NCI-H526 (cell line): Measurements from ENCODE around the gene KCNE2.
A peak's percentile ranks its signal among the peaks of the same experiment; 100 is the strongest.
"Not testable (repeated sequence)": the region's sequence is repeated elsewhere in the genome, so short reads cannot be mapped to it uniquely, and the experiment has no call there.

Experiments
- DNase-seq, 2 experiments: peaks; one replicate each; lab custom pipeline; 2025; lab: John Stamatoyannopoulos, UW

KCNE2 gene

DNA sequence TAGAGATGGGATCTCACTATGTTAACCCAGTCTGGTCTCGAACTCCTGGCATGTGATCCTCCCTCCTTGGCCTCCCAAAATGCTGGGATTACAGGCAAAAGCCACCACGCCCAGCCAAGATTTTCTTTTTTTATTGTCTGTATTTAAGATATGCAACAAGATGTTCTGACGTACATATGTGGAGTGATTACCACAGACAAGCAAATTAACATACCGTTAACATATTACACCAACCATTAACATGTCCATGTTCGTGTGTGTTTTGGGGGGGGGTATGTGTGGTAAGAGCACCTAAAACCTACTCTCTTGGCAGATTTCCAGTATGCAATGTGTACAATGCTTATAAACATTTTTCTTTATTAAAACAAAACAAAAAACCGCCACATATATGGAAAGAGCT, 10.6 kb upstream of the KCNE2 start:
- no peak for DNase-seq

DNA sequence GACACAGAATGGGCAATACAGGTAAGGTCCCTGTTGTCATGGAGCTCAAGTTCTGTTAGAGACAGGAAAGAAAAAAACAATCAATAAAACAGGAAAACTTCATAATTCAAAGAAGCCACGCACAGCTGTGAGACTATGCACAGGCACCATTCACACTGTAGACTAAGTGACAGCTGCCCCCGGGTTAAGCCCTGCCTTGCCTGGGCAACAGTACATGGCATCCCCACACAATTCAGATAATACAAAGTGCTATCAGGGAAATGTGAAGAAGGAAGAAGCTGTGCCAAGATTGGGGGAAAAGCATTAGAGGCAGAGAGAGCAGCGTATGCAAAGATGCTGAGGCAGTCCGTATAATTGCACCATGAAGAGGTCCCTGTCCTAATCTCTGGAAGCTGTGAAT, 9.0 kb upstream of the KCNE2 start:
- DNase-seq, result no peak

DNA sequence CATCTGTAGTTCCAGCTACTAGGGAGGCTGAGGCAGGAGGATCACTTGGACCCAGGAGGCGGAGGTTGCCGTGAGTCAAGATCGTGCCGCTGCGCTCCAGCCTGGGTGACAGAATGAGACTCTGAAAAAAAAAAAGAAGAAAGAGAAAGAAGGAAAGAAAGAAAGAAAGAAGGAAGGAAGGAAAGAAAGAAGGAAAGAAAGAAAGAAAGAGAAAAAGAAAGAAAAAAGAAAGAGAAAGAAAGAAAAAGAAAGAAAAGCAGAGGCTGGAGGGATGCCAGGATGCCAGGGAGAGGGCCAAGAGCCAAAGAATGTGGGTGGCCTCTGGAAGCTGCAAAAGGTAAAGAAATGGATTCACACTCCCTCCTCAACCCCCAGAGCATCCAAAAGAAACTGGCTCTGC, 8.2 kb upstream of the KCNE2 start:
- DNase-seq, result no peak

DNA sequence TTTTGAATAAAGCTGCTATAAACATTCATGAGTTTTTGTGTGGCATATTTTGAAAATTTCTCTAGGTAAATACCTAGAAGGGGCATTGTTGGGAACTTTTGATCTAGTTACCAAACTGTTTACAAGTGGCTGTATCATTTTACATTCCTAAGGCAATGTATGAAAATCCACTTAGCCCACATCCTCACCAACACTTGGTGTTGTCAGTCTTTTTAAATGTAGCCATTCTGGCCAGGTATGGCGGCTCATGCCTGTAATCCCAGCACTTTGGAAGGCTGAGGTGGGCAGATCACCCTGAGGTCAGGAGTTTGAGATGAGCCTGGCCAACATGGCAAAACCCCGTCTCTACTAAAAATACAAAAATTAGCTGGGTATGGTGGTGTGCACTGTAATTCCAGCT, 5.9 kb upstream of the KCNE2 start:
- DNase-seq, result no peak

DNA sequence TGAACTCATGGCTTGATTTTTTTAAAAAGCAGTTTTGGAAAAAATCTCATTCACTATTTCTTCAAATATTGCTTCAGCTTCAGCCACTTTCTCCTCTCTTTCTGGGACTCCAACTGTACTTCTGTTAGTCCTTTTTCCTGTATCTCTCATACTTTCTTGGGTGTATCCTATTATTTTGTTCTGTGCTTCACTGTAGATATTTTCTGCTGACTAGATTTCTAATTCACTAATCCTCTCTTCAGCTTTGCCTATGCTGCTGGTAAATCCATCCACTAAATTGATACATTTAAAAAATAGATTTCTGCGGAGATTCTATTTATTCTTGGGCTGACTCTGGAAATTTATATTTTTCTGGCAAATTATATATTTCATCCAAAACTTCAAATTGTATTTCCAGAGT, 4.9 kb upstream of the KCNE2 start:
- no peak for DNase-seq

DNA sequence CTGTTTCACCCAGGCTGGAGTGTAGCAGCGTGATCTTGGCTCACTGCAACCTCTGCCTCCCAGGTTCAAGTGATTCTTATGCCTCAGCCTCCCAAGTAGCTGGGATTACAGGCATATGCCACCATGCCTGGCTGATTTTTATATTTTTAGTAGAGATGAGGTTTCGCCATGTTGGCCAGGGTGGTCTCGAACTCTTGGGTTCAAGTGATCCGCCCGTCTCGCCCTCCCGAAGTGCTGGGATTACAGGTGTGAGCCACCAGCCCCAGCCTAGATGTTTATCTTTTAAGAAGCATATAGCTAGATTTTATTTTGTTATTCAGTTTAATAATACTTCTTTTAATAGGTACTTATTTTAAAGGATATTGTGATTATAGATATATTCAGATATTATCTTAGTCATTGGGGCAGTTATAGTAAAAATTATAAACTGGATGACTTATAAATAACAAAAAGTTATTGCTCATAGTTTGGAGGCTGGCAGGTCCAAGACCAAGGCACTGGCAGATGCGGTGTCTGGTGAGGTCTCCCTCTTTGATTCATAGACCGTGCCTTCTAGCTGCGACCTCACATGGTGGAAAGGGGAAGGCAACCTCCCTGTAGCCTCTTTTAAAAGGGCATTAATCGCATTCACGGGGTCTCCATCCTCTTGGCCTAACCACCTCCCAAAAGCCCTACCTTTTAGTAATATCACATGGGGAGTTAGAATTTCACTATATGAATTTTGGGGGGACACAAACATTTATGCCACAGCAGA, 3.1 kb upstream of the KCNE2 start:
- no peak for DNase-seq

DNA sequence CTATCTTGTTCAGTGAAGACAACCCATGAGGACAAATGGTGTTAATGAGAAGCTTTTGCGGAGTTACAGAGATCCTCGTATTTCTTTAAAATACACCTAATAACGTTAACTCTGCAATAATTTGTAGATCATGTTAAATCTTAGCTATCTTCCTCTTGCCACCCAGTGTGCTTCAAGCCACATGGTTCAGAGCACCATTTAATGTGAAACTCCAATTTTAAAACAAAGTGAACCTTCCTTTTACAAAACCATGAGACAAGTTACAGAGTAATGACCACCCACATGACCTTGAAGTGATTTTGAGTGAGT, 1.7 kb upstream of the KCNE2 start:
- DNase-seq, result no peak

DNA sequence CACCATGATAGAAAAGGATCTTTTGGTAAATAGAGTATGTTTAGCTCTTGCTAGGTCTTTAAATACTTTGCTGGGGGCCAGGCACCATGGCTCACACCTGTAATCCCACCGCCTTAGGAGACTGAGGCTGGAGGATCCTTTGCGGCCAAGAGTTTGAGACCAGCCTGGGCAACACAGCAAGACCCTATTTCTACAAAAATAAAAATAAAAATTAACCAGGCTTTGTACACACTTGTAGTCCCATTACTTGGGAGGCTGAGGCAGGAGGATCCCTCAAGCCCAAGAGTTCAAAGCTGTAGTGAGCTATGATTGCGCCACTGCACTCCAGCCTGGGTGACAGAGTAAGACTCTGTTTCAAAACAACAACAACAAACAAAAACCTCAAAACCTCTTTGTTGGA, 1.1 kb upstream of the KCNE2 start:
- no peak for DNase-seq

DNA sequence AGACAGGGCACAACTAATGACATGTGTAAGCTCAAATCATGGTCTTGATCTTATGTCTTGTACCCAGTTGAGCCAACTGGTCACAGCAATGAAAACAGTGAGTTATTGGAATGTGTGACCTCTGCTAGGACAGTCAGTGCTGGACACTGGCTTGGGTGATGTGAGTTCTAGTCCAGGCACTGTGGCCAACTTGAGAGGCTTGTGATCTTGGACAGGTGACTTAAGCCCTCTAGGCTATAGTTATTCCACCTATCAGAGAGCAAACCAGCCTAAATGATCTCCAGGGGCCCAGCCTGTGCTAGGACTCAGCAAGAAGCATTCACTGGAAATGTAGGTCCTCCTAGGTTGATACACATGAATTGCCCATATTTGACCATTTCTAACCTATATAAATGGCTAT, 1.1 kb downstream of the KCNE2 start:
- DNase-seq, result no peak

DNA sequence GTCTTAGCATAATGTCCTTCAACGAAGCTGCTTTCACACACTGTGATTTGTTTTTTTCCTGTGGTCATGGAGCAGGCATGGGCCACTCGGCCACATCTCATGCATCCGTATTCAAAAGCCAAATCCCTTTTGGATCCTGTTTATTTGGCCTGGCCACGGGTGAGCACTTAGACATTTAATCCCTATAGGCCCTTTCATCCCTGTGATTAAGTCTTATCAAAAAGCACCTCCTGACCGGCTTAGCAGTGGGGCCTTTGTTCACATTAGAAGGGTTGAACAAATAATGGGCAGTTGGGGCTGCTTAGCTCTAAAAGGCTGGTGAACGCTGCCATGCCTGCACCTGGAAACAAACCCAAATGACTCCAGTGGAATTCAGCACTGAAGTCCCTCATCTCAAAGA, 2.0 kb downstream of the KCNE2 start:
- DNase-seq, result no peak

DNA sequence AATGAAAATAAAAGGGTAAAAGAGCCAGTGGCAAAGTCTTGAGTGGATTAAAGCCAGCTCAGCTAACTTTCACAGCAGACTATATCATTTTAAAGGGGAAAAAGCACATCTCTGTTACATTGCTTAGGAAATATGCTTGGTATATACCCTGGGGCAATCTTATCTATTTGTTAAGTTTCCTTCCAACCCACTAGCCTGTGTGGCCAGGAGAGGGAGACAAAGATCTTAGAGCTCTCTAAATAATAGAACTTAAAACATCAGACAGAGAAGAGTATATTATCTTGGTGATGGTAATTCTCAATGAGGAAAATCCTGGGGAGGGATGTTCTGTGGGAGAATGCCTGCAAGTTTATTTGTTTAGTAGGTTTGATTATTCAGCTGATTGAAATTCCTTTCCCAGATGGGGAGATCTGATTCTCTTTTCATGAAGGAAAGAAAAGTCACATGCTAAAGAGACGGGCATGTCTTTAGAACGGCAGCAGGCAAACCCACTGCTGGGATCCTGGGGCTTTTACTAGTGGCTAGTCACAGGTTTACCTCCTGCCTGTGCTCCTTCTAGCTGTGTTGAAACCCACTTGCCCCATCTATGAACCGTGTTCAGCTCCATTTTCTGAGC, 3.6 kb downstream of the KCNE2 start:
- peak; percentile 58 to 73 for DNase-seq

DNA sequence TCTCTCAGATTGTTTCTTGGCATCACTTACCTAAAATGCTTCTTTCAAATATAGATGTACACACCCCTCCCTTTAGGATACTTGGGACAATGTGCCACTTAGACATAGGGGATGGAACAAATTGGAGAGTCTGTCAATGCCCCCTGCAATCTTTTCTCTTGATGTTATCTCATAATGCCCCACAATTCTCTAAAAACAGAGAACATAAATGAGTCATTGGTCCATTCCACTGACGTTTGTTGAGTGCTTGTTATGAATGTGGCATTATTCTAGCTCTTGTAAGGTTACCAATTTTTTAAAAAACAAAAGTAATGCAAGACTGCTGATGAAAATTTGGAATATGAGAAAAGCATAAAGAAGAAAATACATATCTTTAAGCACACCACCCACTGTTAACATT, 5.9 kb downstream of the KCNE2 start:
- DNase-seq, result no peak

DNA sequence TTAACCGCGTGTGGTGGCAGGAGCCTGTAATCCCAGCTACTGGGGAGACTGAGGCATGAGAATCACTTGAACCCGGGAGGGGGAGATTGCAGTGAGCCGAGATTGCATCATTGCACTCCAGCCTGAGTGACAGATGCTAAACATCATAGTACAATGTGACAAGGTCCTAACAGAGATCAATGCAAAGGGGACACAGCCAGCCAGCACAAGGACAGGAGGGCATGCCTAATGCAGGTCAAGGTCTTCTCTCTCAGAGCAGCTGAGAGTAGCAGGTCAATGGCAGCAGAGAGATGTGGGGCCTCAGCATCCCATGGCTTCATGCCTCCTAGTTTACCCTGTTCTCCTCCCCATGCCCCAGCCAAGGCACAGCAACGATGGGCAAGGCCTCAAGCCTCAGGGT, 8.5 kb downstream of the KCNE2 start:
- DNase-seq, result no peak

DNA sequence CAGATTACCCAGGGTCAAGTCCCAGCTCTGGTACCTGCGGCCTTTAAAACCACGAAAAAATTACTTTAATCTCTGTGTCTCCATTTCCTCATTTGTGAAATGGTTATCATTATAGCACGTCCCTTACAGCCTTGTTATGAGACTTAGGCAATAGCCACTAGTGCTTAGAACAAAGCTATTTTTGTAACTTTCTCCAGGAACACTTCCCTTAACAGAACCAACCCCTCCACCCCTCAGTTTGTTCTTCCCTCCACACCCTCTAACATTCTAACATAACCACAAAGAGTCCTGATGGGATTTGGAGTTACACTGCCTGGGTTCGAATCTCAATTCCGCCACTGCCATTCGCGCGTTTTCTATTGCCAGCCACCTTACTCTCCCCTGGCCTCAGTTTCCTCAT, 10.7 kb downstream of the KCNE2 start:
- not testable (repeated sequence) for DNase-seq

DNA sequence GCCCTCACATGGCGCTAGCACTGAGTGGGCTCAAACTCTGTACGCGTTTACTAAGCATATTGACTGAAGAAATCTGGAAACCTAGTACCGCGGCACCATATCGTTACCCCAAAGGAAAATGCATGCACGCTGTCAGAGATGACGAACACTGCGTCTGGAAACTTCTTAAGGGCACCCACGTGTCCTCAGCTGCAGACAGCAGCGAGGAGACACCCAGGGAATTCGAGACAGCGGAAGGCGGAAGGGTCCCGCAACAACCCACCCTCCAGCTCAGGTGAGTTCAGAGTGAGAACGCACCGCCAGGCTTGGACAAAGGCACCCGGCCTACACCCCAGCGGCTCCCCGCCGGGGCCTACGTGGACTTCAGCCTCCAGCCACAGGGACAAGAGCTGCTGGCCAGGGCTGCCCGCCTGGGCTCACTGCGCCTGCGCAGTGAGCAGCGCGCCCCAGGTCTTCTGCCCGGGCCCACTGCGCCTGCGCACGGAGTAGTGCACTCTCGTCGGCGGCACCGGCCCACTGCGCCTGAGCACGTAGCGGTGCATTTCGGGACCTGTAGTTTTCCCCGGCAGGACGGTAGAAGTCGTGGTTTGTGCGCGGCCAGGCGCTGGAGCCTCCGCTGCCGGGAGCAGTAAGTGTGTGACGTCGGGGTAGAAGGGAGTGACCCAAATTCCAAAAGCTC, 11.3 kb downstream of the KCNE2 start, which contains the start of gene SMIM11:
TSS of gene SMIM11 (plus strand) at position 568 of the 679 bp plus-strand sequence. CDS start 3,998 bp downstream, outside the sequence.
- DNase-seq, result not testable (repeated sequence)

DNA sequence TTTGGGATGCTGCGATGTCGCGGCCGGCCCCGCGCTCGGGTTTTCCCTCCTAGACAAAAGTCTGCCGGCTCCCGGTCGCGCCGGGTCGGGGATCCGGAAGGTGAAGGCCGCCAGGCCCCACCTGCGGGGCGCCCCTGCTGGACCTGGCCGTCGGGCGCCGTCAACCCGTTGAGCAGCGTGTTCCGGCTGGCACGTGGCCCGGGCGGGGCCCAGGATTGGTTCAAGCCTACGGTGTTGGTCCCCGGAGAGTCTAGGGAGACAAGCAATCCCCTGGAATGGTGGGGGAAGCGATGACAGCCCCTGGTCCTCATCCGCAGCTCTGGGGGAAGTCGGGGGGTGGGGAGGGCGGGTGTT, 11.8 kb downstream of the KCNE2 start:
- not testable (repeated sequence) for DNase-seq

DNA sequence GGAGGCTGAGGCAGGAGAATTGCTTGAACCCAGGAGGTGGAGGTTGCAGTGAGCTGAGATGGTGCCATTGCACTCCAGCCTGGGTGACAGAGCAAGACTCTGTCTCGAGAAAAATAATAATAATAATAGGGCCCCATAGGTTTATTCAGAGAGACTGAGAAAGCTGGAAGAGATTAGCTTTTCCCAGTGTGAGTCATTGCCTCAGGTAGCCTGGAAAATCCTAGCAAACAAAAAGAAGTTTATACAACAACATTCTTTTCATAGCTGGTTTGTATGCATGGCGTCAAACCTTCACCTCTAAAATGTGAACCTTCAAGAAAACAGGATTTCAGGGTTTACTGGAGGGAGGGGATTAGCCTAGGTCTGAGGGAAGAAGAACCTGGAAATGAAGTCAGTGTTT, 19.3 kb downstream of the KCNE2 start:
- DNase-seq, result not testable (repeated sequence)

DNA sequence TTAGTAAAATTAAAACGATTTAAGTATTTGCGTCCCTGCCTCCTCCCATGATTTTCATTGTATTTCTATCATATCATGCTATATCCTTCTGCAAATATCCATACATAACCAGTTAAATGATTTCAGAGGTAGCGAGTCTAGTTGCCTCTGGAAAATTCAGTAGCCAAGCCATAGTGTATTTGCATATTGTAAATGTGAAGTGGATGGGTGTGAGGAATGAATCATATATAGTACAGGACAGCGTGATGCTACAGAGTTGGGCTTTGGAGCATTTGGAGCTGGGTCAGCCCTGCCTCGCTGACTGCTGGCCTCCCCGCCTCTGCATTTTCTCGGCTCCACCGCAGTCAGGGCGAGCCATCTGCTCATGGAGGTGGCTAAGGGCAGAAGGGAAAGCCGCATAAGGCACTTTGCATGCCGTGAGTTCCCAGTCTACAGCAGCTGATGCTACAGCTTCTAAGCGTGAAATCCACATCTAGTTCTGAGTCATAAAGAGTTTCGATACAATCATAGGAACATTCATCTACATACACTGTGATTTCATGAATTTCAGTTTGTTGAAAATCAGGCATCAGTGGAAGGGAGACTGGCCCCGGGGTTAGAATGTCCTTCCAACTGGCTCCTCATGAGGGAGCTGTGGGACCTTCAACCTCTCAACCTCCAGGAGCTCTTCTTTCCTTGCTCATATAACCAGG, 20.1 kb downstream of the KCNE2 start:
- DNase-seq, result not testable (repeated sequence)

DNA sequence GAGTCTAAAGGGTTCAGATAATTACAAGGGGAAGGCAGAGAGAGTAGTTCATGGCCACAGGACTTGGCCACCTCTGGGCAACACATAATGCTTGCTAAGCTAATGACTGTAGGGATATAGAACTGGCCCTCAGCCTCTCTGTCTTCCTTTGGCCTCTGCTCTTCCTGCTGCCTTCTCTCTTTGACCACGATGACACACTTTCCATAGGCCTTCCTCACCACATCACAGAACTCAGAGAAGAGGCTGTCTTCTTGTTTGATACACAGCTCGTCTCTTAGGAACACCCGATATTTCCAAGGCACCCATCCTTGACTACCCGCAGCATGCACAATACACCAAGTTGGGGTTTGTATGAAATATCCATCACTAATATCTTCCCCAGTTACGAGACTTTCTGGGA, 36.7 kb downstream of the KCNE2 start:
- not testable (repeated sequence) for DNase-seq

DNA sequence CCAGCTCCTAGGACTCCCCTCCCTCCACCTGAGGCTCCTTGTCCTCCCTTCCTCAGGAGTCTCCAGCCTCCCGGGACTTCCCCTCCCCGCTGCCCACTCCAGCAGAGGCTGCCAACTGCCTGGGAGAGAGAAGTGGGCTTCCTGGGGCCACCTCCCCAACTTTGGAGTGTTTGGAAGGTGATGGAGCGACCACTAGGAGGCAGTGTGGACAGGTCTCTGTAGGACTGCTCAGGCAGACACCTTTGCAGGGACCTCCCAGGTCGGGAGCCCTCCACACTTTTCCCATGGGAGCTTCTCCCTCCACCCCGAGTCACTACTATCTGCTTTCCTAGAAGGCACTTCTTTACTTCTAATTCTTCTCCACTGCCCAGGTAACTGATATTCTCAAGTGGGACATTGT, 40.9 kb downstream of the KCNE2 start:
- not testable (repeated sequence) for DNase-seq

DNA sequence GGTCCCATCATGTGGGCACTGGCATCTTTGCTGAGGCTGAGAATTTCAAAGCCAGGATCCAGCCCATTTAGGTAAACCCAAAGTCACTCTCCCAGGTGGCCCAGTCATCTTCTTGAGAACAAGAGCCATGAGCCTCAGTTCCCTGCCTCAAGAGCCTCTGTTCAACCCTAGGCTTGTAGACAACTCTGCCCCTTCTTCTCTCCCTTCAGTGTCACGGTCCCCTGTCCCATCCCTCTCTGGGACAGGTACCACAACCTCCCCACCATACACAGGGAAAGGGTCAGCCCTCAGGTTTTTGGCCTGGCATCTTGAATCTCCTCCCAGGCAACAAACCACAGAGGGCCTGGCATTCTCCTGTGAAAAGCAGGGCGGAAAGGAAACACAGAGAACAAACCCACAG, 41.9 kb downstream of the KCNE2 start:
- DNase-seq, result not testable (repeated sequence)

DNA sequence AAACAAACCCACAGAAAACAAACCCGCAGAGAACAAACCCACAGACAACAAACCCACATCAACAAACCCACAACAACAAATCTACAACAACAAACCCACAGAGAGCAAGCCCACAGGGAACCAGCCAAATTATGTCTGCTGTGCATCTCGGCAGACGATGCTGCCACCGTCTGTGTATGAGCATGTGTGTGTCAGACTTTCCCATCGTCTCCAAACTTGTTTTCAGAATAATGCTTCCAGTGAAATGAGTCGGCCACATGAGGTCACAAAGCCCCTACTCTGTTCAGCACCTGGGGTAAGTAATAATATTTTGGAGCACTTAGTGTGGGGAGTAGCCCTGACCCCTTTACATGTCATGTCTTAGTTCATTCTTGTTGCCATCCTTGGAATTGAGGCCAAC, 42.3 kb downstream of the KCNE2 start:
- not testable (repeated sequence) for DNase-seq

DNA sequence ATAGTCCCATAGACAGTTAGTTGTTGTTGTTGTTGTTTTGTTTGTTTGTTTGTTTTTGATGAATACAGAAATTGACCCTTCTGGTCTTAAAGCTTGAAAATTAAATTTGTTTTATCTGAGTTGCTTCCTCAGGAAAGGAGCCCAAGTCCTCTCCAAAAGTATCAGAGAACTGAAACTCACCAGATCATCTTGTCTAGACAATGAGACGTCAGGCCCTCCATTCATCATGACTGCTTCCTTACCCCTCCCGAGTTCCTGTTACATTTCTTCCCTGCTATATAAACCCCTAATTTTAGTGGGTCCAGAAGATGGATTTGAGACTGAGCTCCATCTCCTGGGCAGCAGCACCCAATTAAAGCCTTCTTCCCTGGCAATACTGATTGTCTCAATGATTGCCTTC, 42.9 kb downstream of the KCNE2 start:
- not testable (repeated sequence) for DNase-seq
